B cell (primary cell): Measurements from ENCODE around the gene TSFM.

Experiments used
- CTCF ChIP-seq: fragments of 200-600 bp; IDR thresholded peaks from one replicate; pipeline ENCODE4 v1.8.0; 2022; ENCODE audit warnings: antibody characterized with exemption, mild to moderate bottlenecking
- EZH2 ChIP-seq: IDR thresholded peaks from 2 replicates; pipeline ENCODE4 v1.6.1; 2012; ENCODE audit warnings: borderline replicate concordance, low read depth, mild to moderate bottlenecking, moderate library complexity, low read length; ENCODE audit not compliant: insufficient read depth, poor library complexity, severe bottlenecking

GRCh38 chr12:57760347-57760982 lies 22.1 kb upstream of the TSFM start:
- TF ChIP-seq CTCF, result no peak
- TF ChIP-seq EZH2, result no peak
